PC-9 (cell line): ENCODE measurements around the gene MMP24OS. TPM values are rescaled to one million over a fixed set of nuclear protein-coding genes. Genes with fewer than 3 reads are reported as not detected.
A peak's percentile ranks its signal among the peaks of the same experiment; 100 is the strongest.

Source experiments
- BruUV-seq: library from RNA; stranded (reverse); fragments of 400-500 nt; replicated peaks from 2 replicates; lab custom pipeline; 2021; lab: Mats Ljungman, UMichigan
- CTCF ChIA-PET: fragments of 300-600 bp; sonication (Branson Sonifier 250); formaldehyde crosslinking; loops from one replicate; lab custom pipeline; 2022; ENCODE audit warnings: antibody characterized with exemption; lab: Charles Lee
- POLR2A ChIA-PET: fragments of 300-600 bp; sonication (Branson Sonifier 250); formaldehyde crosslinking; loops from one replicate; lab custom pipeline; 2022; ENCODE audit warnings: antibody characterized with exemption; ENCODE audit not compliant: unreplicated experiment; lab: Charles Lee
- DNase-seq, 2 experiments: peaks; one replicate each; pipeline versions ENCODE4 v3.0.0 to v3.0.0-alpha.2; 2015 to 2022; ENCODE audit warnings: mixed read lengths in 1 of 2
- H2AFZ ChIP-seq: fragments of 200-600 bp; sonication (generic); 2 replicates; pipeline ENCODE4 v1.8.1; 2017; ENCODE audit warnings: antibody characterized with exemption
- H3F3A ChIP-seq: fragments of 200-600 bp; sonication (generic); 2 replicates; pipeline ENCODE4 v1.8.1; 2017; ENCODE audit warnings: antibody characterized with exemption, mild to moderate bottlenecking, low read depth; ENCODE audit not compliant: insufficient read depth
- H3K27ac ChIP-seq: fragments of 200-600 bp; sonication (generic); 2 replicates; pipeline ENCODE4 v1.6.1; 2016; ENCODE audit warnings: mixed run types
- H3K27me3 ChIP-seq: fragments of 200-600 bp; sonication (generic); 2 replicates; pipeline ENCODE4 v1.6.1; 2016; ENCODE audit warnings: low read depth, mixed run types; ENCODE audit not compliant: insufficient read depth
- H3K36me3 ChIP-seq: fragments of 200-600 bp; sonication (generic); 2 replicates; pipeline ENCODE4 v1.6.1; 2016; ENCODE audit warnings: low read depth, mixed run types
- H3K4me1 ChIP-seq: fragments of 200-600 bp; sonication (generic); replicated peaks from 2 replicates; pipeline ENCODE4 v1.6.1; 2016; ENCODE audit warnings: mixed run types; ENCODE audit not compliant: insufficient read depth
- H3K4me2 ChIP-seq: fragments of 200-600 bp; sonication (generic); 2 replicates; pipeline ENCODE4 v1.6.1; 2017; ENCODE audit warnings: mixed run types
- H3K4me3 ChIP-seq: fragments of 200-600 bp; sonication (generic); 2 replicates; pipeline ENCODE4 v1.6.1; 2016; ENCODE audit warnings: mixed run types
- H3K79me2 ChIP-seq: fragments of 200-600 bp; sonication (generic); 2 replicates; pipeline ENCODE4 v1.6.1; 2017; ENCODE audit warnings: low read depth, mixed run types
- H3K9me2 ChIP-seq: fragments of 200-600 bp; sonication (generic); 2 replicates; pipeline ENCODE4 v1.8.1; 2017; ENCODE audit warnings: mild to moderate bottlenecking; ENCODE audit not compliant: insufficient read depth
- H3K9me3 ChIP-seq: fragments of 200-600 bp; sonication (generic); 2 replicates; pipeline ENCODE4 v1.8.1; 2016; ENCODE audit warnings: low read depth; ENCODE audit not compliant: insufficient read depth
- H4K20me1 ChIP-seq: fragments of 200-600 bp; sonication (generic); 2 replicates; pipeline ENCODE4 v1.8.1; 2017; ENCODE audit not compliant: insufficient read depth
- EZH2 ChIP-seq: fragments of 200-600 bp; sonication (generic); IDR thresholded peaks from 2 replicates; pipeline ENCODE4 v1.8.0; 2017; ENCODE audit warnings: antibody characterized with exemption, low read depth
- intact Hi-C: fragments of 100-400 bp; cut with micrococcal nuclease; formaldehyde crosslinking; loops from one replicate; pipeline ENCODE4 v1.10.0; 2022; ENCODE audit not compliant: unreplicated experiment
- total RNA-seq: library from RNA; stranded (reverse); gene quantifications from 2 replicates; pipeline ENCODE4 v1.2.3, GENCODE V29; 2021
- TF ChIP-seq, protein P1 (sequence below): fragments of 200-600 bp; sonication (generic); conservative IDR thresholded peaks from 2 replicates; pipeline ENCODE4 v1.6.1; 2017; ENCODE audit warnings: mixed run types, antibody characterized with exemption, mild to moderate bottlenecking, moderate library complexity

MMP24OS gene
- total RNA-seq, 1 experiment from 2014 or later = 59.3 TPM

DNA sequence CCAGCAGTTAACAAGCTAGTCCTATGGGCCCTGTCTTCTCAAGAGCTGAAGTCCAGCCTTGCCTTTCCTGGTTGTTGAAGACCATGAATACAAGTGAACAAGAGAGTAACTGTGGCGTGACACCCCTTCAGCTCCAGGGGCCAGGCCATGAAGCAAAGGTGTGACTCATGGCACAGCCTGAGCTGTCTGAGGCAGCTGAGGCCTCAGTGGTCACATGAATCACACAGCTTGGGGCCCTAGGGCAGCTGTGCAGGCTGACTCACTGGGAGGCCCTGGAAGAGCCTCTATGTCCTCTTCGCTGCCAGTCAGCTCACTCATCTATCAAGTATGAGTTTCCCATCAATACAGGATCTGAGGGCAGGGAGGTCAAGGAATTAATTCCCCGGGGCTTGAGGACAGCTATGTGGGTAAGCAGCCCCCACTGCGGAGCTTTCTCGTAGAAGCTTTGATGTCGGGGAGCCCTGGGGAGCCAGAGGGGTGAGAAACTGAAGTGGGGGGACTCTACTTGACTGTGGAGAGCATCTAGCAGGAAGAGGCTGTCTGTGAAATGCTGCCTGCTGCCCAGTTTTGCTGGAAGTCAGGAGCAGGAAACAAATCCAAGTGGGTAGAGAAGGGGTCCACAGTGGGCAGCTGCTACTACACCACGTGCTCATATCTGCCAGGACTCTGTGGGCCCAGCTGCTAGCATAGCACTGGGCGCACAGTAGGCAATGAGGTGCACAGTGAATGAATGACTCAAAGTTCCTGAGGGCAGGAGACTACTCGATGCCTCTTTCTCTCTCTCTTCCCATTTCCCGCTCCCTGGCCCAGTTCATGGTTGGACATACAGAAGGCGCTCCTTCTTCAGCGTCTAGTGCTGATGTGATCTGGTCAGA, 28.0 kb upstream of the MMP24OS start:
- H3K27ac ChIP-seq = peak overlapping the region; percentile 92
- TF ChIP-seq, protein P1, sequence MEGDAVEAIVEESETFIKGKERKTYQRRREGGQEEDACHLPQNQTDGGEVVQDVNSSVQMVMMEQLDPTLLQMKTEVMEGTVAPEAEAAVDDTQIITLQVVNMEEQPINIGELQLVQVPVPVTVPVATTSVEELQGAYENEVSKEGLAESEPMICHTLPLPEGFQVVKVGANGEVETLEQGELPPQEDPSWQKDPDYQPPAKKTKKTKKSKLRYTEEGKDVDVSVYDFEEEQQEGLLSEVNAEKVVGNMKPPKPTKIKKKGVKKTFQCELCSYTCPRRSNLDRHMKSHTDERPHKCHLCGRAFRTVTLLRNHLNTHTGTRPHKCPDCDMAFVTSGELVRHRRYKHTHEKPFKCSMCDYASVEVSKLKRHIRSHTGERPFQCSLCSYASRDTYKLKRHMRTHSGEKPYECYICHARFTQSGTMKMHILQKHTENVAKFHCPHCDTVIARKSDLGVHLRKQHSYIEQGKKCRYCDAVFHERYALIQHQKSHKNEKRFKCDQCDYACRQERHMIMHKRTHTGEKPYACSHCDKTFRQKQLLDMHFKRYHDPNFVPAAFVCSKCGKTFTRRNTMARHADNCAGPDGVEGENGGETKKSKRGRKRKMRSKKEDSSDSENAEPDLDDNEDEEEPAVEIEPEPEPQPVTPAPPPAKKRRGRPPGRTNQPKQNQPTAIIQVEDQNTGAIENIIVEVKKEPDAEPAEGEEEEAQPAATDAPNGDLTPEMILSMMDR = no peak
- TF ChIP-seq EZH2 = no peak
- H3K4me1 ChIP-seq = peaks cover 78% of the 10 kb centered on the region
- ChIA-PET CTCF (interaction anchor here (0.6 to 4.6 kb wide), 12 partner anchors 12 to 687 kb away, joined by 3 to 19 read pairs (median 8); no protein-coding TSS in a partner anchor), POLR2A (interaction anchor here (0.6 to 1.5 kb wide), 6 partner anchors 12 to 211 kb away, joined by 3 to 12 read pairs (median 4); partner anchors contain the start of gene EIF6)
- H3K79me2 ChIP-seq = 0 out of 2 replicates have a peak, but pooled peaks cover 2% of the 10 kb centered on the region
- TSS peak; percentile 43 for BruUV-seq
- H3F3A ChIP-seq = peaks cover 62% of the 10 kb centered on the region
- no peaks in the 10 kb centered on the region for H3K27me3 ChIP-seq
- no peaks in the 10 kb centered on the region for H3K36me3 ChIP-seq
- no peaks in the 10 kb centered on the region for H4K20me1 ChIP-seq
- H3K9me2 ChIP-seq = no peaks in the 10 kb centered on the region
- H3K9me3 ChIP-seq = no peaks in the 10 kb centered on the region
- intact Hi-C loops = loop anchor here (1.0 to 2.0 kb wide), 6 partner anchors 12 to 141 kb away; partner anchors contain the start of gene MMP24OS
- no peak overlapping the region for H3K4me3 ChIP-seq
- no peak overlapping the region for H2AFZ ChIP-seq
- peak; percentile 96 to 99 for DNase-seq
- H3K4me2 ChIP-seq = peak overlapping the region; percentile 54

DNA sequence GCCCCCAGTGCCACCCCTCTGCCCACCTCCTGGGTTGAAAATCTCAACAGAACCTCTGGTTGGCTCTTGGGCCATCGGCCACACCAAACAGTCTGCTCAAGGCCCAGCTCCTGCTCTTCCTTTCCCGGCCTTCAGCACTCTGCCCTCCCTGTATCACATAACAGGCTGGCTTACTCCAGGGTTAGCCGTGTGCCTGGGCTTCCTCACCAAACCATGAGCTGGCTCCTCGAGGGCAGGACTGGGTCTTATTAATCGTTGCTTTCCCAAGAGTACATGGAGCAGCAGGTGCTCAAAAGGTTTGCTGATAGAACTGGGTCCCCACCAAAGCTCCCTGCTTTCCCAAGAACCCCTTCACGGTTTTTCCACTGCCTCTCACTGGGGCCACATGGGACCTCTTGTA, 27.0 kb upstream of the MMP24OS start:
- BruUV-seq = no TSS peak
- H3K27me3 ChIP-seq = no peaks in the 10 kb centered on the region
- peak overlapping the region; percentile 41 for H3K4me2 ChIP-seq
- H3K36me3 ChIP-seq = no peaks in the 10 kb centered on the region
- POLR2A ChIA-PET = interaction anchor here (0.6 to 1.5 kb wide), 3 partner anchors 15 to 78 kb away, joined by 5 to 12 read pairs (median 7); partner anchors contain the start of gene EIF6
- H3F3A ChIP-seq = peaks cover 59% of the 10 kb centered on the region
- DNase-seq = no peak
- H3K9me3 ChIP-seq = no peaks in the 10 kb centered on the region
- CTCF ChIA-PET = interaction anchor here (0.6 to 4.6 kb wide), 6 partner anchors 13 to 142 kb away, joined by 6 to 19 read pairs (median 8); no protein-coding TSS in a partner anchor
- intact Hi-C loops = loop anchor here (1.0 to 2.0 kb wide), 6 partner anchors 13 to 142 kb away; partner anchors contain the start of gene MMP24OS
- H3K79me2 ChIP-seq = no peaks in the 10 kb centered on the region
- no peak for TF ChIP-seq EZH2
- TF ChIP-seq, protein P1 = no peak
- peak overlapping the region; percentile 92 for H3K27ac ChIP-seq
- H3K9me2 ChIP-seq = no peaks in the 10 kb centered on the region
- no peak overlapping the region for H2AFZ ChIP-seq
- H4K20me1 ChIP-seq = no peaks in the 10 kb centered on the region
- H3K4me1 ChIP-seq = peaks cover 75% of the 10 kb centered on the region
- H3K4me3 ChIP-seq = no peak overlapping the region

DNA sequence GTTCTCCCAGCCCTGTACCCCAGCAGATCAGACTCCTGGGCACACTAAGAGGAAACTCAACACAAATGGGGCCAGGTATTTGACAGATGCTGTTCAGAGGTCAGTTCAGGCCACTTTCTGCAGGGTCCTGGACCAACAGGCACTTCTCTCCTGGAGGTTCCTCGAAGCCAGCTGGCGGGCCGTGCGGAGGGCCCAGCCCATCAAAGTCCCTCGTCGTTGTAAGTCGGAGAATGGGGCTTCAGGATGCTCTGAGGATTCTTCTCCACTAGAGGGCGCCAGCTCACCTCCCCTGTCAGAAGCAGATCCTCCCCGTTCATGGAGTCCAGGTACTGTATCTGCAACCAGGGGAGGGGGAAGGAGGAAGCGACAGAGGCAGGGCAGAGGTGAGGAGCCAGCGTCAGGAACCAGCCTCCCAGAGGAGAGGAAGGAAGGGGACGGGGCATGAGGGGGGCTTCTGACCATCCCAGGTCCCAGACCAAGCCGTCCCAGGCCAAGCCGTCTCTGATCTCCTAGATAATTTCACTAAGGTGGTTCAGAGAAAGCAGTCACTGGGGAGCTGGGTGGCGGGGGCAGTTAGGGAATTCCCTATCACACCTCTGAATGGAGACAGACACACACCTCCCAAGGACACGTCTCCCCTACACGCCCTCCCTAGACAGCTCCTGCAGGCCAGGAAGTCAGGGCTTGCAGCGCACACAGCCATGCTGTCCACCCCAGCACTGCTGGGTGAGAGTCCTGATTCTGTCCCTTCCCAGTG, 26.0 kb upstream of the MMP24OS start:
- no peaks in the 10 kb centered on the region for H3K9me2 ChIP-seq
- CTCF ChIA-PET = interaction anchor here (0.5 to 1.3 kb wide), 8 partner anchors 14 to 361 kb away, joined by 3 to 8 read pairs (median 4); partner anchors contain the start of genes CEP250, CPNE1 and RBM12
- H3K4me3 ChIP-seq = no peak overlapping the region
- POLR2A ChIA-PET = interaction anchor here (0.6 kb wide), 1 partner anchor 17 kb away, joined by 3 read pairs; no protein-coding TSS in a partner anchor
- H3K4me1 ChIP-seq = peaks cover 73% of the 10 kb centered on the region
- intact Hi-C loops = loop anchor here (1.0 to 2.0 kb wide), 5 partner anchors 23 to 143 kb away; partner anchors contain the start of gene MMP24OS
- H4K20me1 ChIP-seq = no peaks in the 10 kb centered on the region
- TF ChIP-seq, protein P1 = peak; percentile 95
- no peak for TF ChIP-seq EZH2
- H3K27ac ChIP-seq = peak overlapping the region; percentile 92
- no peaks in the 10 kb centered on the region for H3K9me3 ChIP-seq
- peaks cover 56% of the 10 kb centered on the region for H3F3A ChIP-seq
- no peaks in the 10 kb centered on the region for H3K79me2 ChIP-seq
- DNase-seq = peak; percentile 79 to 90
- no TSS peak for BruUV-seq
- peak overlapping the region; percentile 54 for H3K4me2 ChIP-seq
- H3K27me3 ChIP-seq = no peaks in the 10 kb centered on the region
- no peaks in the 10 kb centered on the region for H3K36me3 ChIP-seq
- H2AFZ ChIP-seq = no peak overlapping the region
